Heart right ventricle (tissue), 16 donors: Measurements from ENCODE around the gene UBE2G2. TPM values are rescaled to one million over a fixed set of nuclear protein-coding genes. Genes with fewer than 3 reads are reported as not detected.

Source experiments
- ATAC-seq, 8 donors: fragments of 200-7000 bp; cut with Tn5 transposase; one replicate each; pipeline ENCODE4 v1.9.1; 2020; ENCODE audit warnings: mild to moderate bottlenecking in 8 of 8, moderate library complexity in 8 of 8, moderate number of reproducible peaks in 1 of 8
- DNase-seq, 2 donors: peaks; one replicate each; pipeline ENCODE4 v3.0.0-alpha.2; 2020
- H3K27ac ChIP-seq, 10 donors: fragments of 200-600 bp; sonication (generic) in 2 of 10; one replicate each; pipeline versions ENCODE4 v1.5.0 to v1.8.0; 2020 to 2022; ENCODE audit warnings: mild to moderate bottlenecking in 3 of 10
- H3K27me3 ChIP-seq, 7 donors: fragments of 200-600 bp; one replicate each; pipeline ENCODE4 v1.8.0; 2021 to 2022; ENCODE audit warnings: mild to moderate bottlenecking in 2 of 7
- H3K36me3 ChIP-seq, 9 donors: fragments of 200-600 bp; sonication (generic) in 1 of 9; one replicate each; pipeline versions ENCODE4 v1.5.0 to v1.8.0; 2020 to 2022; ENCODE audit warnings: mild to moderate bottlenecking in 2 of 9
- H3K4me1 ChIP-seq, 9 donors: fragments of 200-600 bp; sonication (generic) in 1 of 9; one replicate each; pipeline versions ENCODE4 v1.5.0 to v1.8.0; 2020 to 2022; ENCODE audit warnings: mild to moderate bottlenecking in 4 of 9
- H3K4me3 ChIP-seq, 10 donors: fragments of 200-600 bp; sonication (generic) in 2 of 10; one replicate each; pipeline versions ENCODE4 v1.5.0 to v1.8.0; 2020 to 2022; ENCODE audit warnings: mild to moderate bottlenecking in 7 of 10, moderate library complexity in 2 of 10
- H3K9me3 ChIP-seq, 11 donors: fragments of 200-600 bp in 10 of 11; sonication (generic) in 2 of 11; one replicate each; pipeline versions ENCODE4 v1.5.0 to v1.8.0; 2013 to 2022; ENCODE audit warnings: mild to moderate bottlenecking in 2 of 11, control low read depth in 1 of 11, moderate library complexity in 1 of 11
- WGBS, 2 donors: extraction: QIAGEN DNeasy Blood & Tissue Kit; methylation state at CpG; one replicate each; pipeline ENCODE4 v1.1.7; 2013; ENCODE audit warnings: inconsistent platforms in 1 of 2; 5-methylcytosine and 5-hydroxymethylcytosine counted together
- intact Hi-C, 10 donors: fragments of 100-400 bp; cut with DNase I; formaldehyde crosslinking; loops; one replicate each; pipeline versions ENCODE4 v1.11.1 to v1.14.2; 2022
- polyA plus RNA-seq, 2 donors: library from polyadenylated mRNA; stranded (reverse); fragments of 200-250 nt; gene quantifications; one replicate each; pipeline ENCODE4 v1.2.3, GENCODE V29; 2013
- total RNA-seq, 10 donors: library from RNA; stranded (reverse); fragmentation: NEBNext Ultra II Directional in 3 of 10; extraction: Animal tissue kit (Norgen Biotek cat#: 25700) in 3 of 10; gene quantifications; one replicate each; pipeline versions ENCODE4 v1.2.1 to v1.2.4, GENCODE V29; 2021 to 2023
- TF ChIP-seq, protein P1 (sequence below), 9 donors: fragments of 200-600 bp; sonication (generic) in 2 of 9; IDR thresholded peaks; one replicate each; pipeline versions ENCODE4 v1.5.0 to v1.8.0; 2021 to 2022; ENCODE audit warnings: antibody characterized with exemption in 9 of 9, mild to moderate bottlenecking in 5 of 9, moderate library complexity in 1 of 9
- donor health status: Arrhythmogenic right ventricular cardiomyopathy.
- donor health status: ischemic (EF 13 %, LVEDD 7.1; RV severe dilation, severe dysfunction).
- donor health status: healthy with polysubstance abuse.
- donor health status: DM: no; HTN: yes; CAD: no.
- donor health status: DM: no; HTN: no; CAD: no.
- donor health status: ischemic (EF 25% LVEDD 6.9; RV normal size, moderate dysfunction).
- donor health status: ischemic (EF 25% LVEDD 5.7; RV mildly dilated, moderate dysfunction).
- donor health status: healthy.
- donor health status: DM: yes; HTN: yes; CAD: no.
- donor health status: Ischemic cardiomyopathy.
- donor health status: ischemic (EF 35%, LVEDD 5.7; RV mildly dilated, moderate dysfunction).
- donor health status: nonischemic (EF 11% LVEDD 7.7; RV severe dilation, severe dysfunction).
- donor health status: DM: yes; HTN: yes; CAD: no.
- donor health status: PGD.
- donor health status: ischemic (EF 29% LVEDD 5.4; RV normal size, mild dysfunction).
- donor health status: nonischemic (EF 23%, LVEDD 6.1; RV moderate dilation, normal function).

UBE2G2 gene
- total and polyA plus RNA-seq, 12 donors: 39.6 to 89.5 (median 63.2) TPM

DNA sequence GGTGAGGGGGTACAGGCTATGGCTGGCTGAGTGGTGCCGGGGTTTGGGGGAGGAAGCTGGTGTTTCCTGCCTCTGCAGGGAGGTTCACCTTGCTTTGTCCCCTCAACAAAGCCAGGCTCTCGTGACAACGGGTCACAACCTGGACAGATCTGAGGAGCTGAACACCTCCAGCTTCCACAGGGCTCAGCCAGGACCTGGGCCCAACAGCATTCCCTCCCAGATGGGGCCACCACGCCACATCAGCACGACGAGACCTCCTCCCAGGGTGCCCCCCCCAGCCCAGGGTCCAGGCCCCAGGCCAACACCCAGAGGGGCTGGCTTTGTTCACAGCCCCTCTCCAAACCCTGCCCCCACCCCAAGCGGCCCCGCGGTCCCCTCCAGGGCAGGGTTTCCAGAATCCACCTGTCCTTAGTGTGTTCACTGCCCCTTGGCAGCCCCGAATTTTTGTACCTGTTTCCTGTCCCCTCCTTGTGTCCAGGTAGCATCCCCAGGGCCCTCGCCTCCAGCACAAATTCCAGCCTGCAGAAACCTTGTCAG, 34.7 kb downstream of the UBE2G2 start:
- H3K27me3 ChIP-seq: no peaks in the 10 kb centered on the region
- H3K27ac ChIP-seq: no peak overlapping the region
- DNase-seq (no peak), ATAC-seq (no peak)
- peaks cover 0 to 38% (median 19%) of the 10 kb centered on the region in 9 donors for H3K36me3 ChIP-seq
- intact Hi-C loops: no loop called here
- TF ChIP-seq, protein P1, sequence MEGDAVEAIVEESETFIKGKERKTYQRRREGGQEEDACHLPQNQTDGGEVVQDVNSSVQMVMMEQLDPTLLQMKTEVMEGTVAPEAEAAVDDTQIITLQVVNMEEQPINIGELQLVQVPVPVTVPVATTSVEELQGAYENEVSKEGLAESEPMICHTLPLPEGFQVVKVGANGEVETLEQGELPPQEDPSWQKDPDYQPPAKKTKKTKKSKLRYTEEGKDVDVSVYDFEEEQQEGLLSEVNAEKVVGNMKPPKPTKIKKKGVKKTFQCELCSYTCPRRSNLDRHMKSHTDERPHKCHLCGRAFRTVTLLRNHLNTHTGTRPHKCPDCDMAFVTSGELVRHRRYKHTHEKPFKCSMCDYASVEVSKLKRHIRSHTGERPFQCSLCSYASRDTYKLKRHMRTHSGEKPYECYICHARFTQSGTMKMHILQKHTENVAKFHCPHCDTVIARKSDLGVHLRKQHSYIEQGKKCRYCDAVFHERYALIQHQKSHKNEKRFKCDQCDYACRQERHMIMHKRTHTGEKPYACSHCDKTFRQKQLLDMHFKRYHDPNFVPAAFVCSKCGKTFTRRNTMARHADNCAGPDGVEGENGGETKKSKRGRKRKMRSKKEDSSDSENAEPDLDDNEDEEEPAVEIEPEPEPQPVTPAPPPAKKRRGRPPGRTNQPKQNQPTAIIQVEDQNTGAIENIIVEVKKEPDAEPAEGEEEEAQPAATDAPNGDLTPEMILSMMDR (IDR thresholded peaks at IDR 0.05): no peak
- H3K9me3 ChIP-seq: no peaks in the 10 kb centered on the region
- H3K4me1 ChIP-seq: peaks cover 0 to 12% (median 0%) of the 10 kb centered on the region in 9 donors
- no peak overlapping the region for H3K4me3 ChIP-seq
- 69 to 82% methylated on average over 11 of the region's 11 CpGs for WGBS, 2 donors

DNA sequence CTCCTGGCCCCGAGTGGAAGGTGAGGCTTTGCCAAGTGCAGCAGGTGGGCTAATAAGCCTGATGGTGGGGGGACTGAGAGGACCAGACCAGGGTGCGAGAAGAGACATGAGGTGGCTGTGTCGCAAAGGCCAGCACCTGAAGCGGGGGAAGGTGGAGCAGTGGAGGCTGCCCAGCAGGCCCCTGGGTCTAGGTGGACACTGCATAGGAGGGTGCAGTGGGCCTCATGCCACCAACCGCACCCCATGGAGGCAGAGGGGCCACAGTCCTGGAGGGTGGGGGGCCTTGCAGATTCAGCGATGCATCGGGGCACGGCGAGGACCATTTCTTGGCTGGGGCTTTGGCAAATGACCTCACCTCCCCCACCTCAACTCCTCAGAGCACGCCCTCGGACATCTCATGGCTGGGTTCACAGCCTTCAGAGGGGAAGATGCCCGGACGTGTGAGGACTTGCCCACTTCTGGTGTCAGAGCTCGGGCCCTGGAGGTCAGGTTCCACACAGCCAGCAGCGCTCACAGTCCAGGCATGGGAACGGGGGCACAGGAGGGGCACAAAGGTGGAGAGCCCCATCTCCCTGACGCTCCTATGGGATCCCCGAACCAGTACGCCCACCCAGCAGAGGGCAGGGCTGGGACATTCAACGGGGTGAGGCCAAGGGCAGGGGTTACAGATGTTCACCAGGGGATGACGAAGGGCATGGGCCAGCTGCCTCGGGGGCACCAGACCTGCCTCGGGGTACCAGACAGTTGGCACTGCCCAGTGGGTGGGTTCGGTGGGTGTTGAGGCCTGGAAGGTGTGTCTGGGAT, 35.4 kb downstream of the UBE2G2 start:
- ATAC-seq (no peak), DNase-seq (no peak)
- intact Hi-C loops: no loop called here
- peaks cover 0 to 12% (median 0%) of the 10 kb centered on the region in 9 donors for H3K4me1 ChIP-seq
- H3K4me3 ChIP-seq: no peak overlapping the region
- H3K9me3 ChIP-seq: no peaks in the 10 kb centered on the region
- H3K36me3 ChIP-seq: peaks cover 0 to 31% (median 18%) of the 10 kb centered on the region in 9 donors
- no peaks in the 10 kb centered on the region for H3K27me3 ChIP-seq
- WGBS, 2 donors: 85 to 89% methylated on average over 24 of the region's 24 CpGs
- H3K27ac ChIP-seq: no peak overlapping the region
- TF ChIP-seq, protein P1 (IDR thresholded peaks at IDR 0.05): no peak

DNA sequence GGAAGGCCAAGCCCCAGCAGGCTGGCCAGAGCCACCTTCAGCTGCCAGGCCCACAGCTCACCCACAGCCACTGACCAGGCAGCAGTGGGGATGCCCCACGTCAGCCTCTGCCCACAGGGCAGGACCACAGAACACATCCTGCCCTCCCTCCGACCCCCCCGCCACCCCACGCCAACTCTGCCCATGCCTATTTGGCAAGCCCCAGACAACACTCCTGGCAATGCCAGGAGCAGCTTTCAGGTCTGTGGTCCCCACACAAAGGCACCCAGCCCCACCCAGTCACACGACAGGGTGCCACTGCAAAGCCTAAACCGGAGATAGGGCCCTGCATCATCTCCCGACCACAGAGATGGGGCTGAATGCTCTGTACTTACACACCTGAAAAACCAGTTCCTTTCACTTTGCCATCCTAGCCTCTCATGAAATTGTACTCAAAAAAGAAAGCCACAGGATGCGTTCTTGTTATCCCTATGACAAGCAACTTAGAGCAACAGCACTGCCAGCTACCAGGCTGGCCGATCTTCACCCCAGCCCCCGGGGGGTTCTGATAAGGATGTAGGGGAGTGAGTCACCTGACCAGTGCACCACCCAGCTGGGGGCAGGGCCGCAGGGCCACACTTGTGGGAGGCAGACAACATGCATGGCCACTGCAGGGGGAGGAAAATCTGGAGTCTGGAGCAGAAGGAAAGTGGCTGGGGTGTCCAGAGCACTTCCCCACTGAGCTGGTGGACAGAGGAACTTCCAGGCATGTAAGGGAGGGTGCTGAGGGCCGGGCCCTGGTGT, 36.2 kb downstream of the UBE2G2 start:
- Histone ChIP-seq H3K27me3 (no peaks in the 10 kb centered on the region), H3K4me1 (peaks cover 0 to 12% (median 0%) of the 10 kb centered on the region in 9 donors), H3K4me3 (no peak overlapping the region), H3K27ac (no peak overlapping the region), H3K36me3 (peaks cover 0 to 23% (median 10%) of the 10 kb centered on the region in 9 donors), H3K9me3 (no peaks in the 10 kb centered on the region)
- intact Hi-C loops: no loop called here
- TF ChIP-seq, protein P1 (IDR thresholded peaks at IDR 0.05): no peak
- no peak for ATAC-seq
- WGBS, 2 donors: 44 to 47% methylated on average over 12 of the region's 12 CpGs
- no peak for DNase-seq
